IPS-18a (cell line): ENCODE measurements around the gene ZNF608.

ENCODE experiments used
- H3K27ac ChIP-seq: one replicate; pipeline ENCODE4 v1.5.1; 2013; ENCODE audit warnings: low read length
- H3K27me3 ChIP-seq: one replicate; pipeline ENCODE4 v1.6.1; 2013; ENCODE audit warnings: mild to moderate bottlenecking, low read length; ENCODE audit not compliant: control insufficient read depth, insufficient read depth
- H3K36me3 ChIP-seq: one replicate; pipeline ENCODE4 v1.6.1; 2013; ENCODE audit warnings: low read depth, low read length; ENCODE audit not compliant: control insufficient read depth
- H3K4me1 ChIP-seq: one replicate; pipeline ENCODE4 v1.6.1; 2013; ENCODE audit warnings: low read depth, low read length; ENCODE audit not compliant: control insufficient read depth
- H3K4me3 ChIP-seq: one replicate; pipeline ENCODE4 v1.5.1; 2013; ENCODE audit warnings: low read length
- H3K9ac ChIP-seq: one replicate; pipeline ENCODE4 v1.6.1; 2013; ENCODE audit warnings: mild to moderate bottlenecking, low read length, moderate library complexity
- H3K9me3 ChIP-seq: one replicate; pipeline ENCODE4 v1.6.1; 2013; ENCODE audit warnings: low read depth, low read length; ENCODE audit not compliant: control insufficient read depth

ZNF608 gene

DNA sequence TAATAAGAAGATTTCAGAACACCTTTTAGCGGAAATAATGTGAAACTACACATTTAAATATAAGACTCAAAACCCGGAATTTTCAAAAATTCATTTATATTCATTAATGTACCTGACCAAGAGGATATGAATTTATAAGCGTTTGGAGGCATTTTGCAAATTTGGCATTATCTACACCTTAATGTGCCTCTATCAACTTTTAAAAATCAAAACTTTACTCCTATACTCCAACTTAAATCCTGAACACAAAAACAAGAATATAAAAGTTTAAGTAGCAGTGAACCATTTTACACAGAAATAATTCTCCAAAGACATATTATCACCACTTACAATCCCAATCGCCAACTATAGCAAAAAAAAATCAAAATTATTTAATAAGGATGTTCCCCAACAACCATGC is 3.9 kb downstream of the ZNF608 start:
- H3K27ac ChIP-seq = no peak overlapping the region
- no peaks in the 10 kb centered on the region for H3K36me3 ChIP-seq
- peak overlapping the region; percentile 17 for H3K9ac ChIP-seq
- H3K27me3 ChIP-seq = no peaks in the 10 kb centered on the region
- H3K4me3 ChIP-seq = peak overlapping the region; percentile 94
- peaks cover 55% of the 10 kb centered on the region for H3K4me1 ChIP-seq
- no peaks in the 10 kb centered on the region for H3K9me3 ChIP-seq

GRCh38 chr5:124741711-124742496 is 4.5 kb downstream of the ZNF608 start:
- Histone ChIP-seq H3K9me3 (no peaks in the 10 kb centered on the region), H3K4me1 (peaks cover 61% of the 10 kb centered on the region), H3K27me3 (no peaks in the 10 kb centered on the region), H3K27ac (no peak overlapping the region), H3K9ac (no peak overlapping the region), H3K4me3 (peak overlapping the region; percentile 94), H3K36me3 (no peaks in the 10 kb centered on the region)

- H3K27ac ChIP-seq = no peak overlapping the region
- no peaks in the 10 kb centered on the region for H3K36me3 ChIP-seq
- no peaks in the 10 kb centered on the region for H3K9me3 ChIP-seq
- H3K4me3 ChIP-seq = peak overlapping the region; percentile 94
- peaks cover 69% of the 10 kb centered on the region for H3K4me1 ChIP-seq
- H3K27me3 ChIP-seq = no peaks in the 10 kb centered on the region
- no peak overlapping the region for H3K9ac ChIP-seq
Measured at GRCh38 chr5:124740991-124741583, 5.4 kb downstream of the ZNF608 start.

DNA sequence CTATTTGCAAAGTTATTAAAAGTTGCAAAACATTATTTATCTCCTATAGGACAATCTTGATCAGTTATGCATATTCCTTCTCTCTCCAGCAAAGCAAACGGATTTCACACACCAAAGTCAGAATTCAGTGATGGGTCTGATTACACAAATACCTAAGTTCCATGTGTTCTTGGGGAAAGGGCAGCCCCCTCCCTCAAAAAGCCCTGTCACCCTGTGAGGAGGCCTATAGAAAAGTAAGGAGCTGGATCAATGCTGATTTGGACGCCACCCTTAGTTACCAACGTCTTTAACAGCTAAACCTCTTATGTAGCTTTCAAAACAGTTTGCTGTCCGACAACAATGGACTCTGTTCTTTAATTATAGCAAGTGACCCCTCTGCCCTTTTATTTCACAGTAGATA is 6.4 kb downstream of the ZNF608 start:
- Histone ChIP-seq H3K27ac (no peak overlapping the region), H3K36me3 (no peaks in the 10 kb centered on the region), H3K9me3 (no peaks in the 10 kb centered on the region), H3K9ac (peak overlapping the region; percentile 1), H3K4me1 (peaks cover 78% of the 10 kb centered on the region), H3K4me3 (peak overlapping the region; percentile 52), H3K27me3 (no peaks in the 10 kb centered on the region)

GRCh38 chr5:124739634-124740025 is 6.8 kb downstream of the ZNF608 start:
- Histone ChIP-seq H3K27ac (no peak overlapping the region), H3K9me3 (no peaks in the 10 kb centered on the region), H3K4me1 (peaks cover 83% of the 10 kb centered on the region), H3K27me3 (no peaks in the 10 kb centered on the region), H3K36me3 (no peaks in the 10 kb centered on the region), H3K9ac (peak overlapping the region; percentile 1), H3K4me3 (peak overlapping the region; percentile 52)

DNA sequence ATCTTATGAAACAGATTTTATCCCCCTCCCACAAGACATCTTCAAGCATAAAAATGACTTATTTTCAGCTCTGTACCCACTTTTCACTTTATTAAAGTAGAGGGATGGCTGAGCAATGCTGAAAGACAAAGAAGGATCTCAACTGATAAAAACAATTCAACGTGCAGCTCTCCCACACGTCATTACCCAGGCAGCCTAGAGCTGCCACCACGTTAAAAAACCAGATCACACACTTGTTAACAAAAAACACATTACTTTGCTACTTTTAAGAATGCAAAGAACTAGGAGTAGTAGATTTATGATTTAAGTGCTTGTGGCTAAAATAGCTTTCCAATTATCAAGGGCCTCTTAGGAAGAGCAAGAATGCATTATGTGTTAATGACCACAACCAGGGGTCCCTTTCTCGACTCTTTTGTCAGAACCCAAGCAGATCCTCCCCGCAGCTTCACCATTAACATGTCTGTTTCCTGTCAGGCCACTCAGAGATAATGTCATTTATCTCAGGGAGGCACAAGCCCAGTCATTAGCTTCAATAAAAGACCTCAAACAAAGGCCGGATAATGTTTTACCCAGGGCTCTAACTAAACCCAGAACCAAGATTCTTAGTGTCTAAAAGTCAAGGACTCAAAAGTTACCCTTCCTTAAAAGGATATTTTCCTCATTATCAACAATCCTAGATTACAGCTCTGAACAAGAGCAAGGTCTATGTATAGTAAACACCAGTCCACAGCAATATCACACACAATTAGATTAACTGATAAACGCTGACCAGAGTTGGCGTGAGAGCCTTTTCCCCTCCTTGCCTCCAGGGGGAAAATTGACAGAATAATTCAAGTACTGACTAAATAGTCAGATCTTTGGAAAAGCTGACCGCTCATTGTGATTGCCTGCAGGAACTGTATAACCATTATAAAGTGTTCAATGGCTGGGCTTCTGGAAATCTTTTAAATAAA is 7.5 kb downstream of the ZNF608 start:
- H3K9ac ChIP-seq = peak overlapping the region; percentile 1
- H3K9me3 ChIP-seq = no peaks in the 10 kb centered on the region
- peaks cover 89% of the 10 kb centered on the region for H3K4me1 ChIP-seq
- H3K4me3 ChIP-seq = peak overlapping the region; percentile 52
- no peaks in the 10 kb centered on the region for H3K27me3 ChIP-seq
- H3K27ac ChIP-seq = no peak overlapping the region
- H3K36me3 ChIP-seq = no peaks in the 10 kb centered on the region

- H3K4me1 ChIP-seq = peaks cover 99% of the 10 kb centered on the region
- H3K27ac ChIP-seq = no peak overlapping the region
- H3K9me3 ChIP-seq = no peaks in the 10 kb centered on the region
- H3K4me3 ChIP-seq = peak overlapping the region; percentile 52
- H3K36me3 ChIP-seq = no peaks in the 10 kb centered on the region
- H3K27me3 ChIP-seq = no peaks in the 10 kb centered on the region
- no peak overlapping the region for H3K9ac ChIP-seq
Measured at GRCh38 chr5:124737651-124738050, 8.8 kb downstream of the ZNF608 start.

DNA sequence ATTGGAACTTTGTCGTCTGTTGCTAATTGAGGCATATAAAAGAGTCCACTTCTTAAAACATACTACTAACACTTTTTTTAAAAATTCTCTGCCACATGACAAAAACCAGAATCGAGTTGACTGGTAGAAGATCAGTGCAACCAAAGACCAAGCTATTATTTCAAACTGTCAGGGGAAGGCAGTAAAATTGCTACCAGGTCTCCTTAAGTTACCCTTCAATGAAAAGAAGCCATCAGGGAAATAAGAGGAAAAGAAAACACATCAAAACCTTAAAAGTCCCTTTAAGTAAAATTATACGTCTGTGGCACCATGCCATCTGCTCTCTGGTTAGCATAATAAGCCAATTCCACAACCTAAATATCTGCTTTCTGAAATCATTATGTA is 9.6 kb downstream of the ZNF608 start:
- peak overlapping the region; percentile 52 for H3K4me3 ChIP-seq
- no peaks in the 10 kb centered on the region for H3K36me3 ChIP-seq
- peak overlapping the region; percentile 14 for H3K27ac ChIP-seq
- no peak overlapping the region for H3K9ac ChIP-seq
- H3K4me1 ChIP-seq = peaks cover 99% of the 10 kb centered on the region
- no peaks in the 10 kb centered on the region for H3K9me3 ChIP-seq
- H3K27me3 ChIP-seq = no peaks in the 10 kb centered on the region

DNA sequence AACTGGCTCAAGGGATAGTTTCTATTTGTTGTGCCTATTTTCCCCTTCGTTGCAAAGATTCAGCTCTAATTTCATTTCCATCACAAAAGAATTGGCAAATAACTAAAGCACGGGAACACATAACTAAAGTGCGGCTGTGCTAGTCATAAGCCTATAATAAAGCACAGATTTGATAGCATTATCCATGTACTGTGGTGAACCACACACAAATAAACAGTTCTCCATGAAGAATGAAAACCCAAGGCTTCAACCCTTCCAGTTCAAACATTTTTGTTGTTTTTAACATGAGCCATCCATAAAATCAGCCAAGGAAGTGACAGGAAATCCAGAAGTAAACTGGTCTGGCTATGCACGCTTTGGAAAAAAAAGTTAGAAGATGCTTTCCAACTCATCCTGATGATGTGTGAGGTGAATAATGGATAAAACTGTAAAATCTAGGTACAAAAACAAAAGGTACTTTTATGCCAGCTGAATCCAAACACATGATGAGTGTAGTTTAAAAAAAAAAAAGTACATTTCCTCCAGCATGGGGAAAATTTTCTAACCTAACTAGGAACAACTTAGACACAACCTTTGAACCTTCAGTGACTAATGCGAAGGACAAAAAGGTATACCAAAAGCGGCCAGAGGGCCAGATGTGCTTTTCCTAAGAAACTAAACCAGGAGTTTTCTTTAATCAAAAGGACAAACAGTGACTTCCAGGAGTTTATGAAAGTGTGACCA is 10.2 kb downstream of the ZNF608 start:
- no peaks in the 10 kb centered on the region for H3K36me3 ChIP-seq
- no peaks in the 10 kb centered on the region for H3K9me3 ChIP-seq
- peak overlapping the region; percentile 52 for H3K4me3 ChIP-seq
- peaks cover 95% of the 10 kb centered on the region for H3K4me1 ChIP-seq
- no peak overlapping the region for H3K9ac ChIP-seq
- no peaks in the 10 kb centered on the region for H3K27me3 ChIP-seq
- H3K27ac ChIP-seq = peak overlapping the region; percentile 14

DNA sequence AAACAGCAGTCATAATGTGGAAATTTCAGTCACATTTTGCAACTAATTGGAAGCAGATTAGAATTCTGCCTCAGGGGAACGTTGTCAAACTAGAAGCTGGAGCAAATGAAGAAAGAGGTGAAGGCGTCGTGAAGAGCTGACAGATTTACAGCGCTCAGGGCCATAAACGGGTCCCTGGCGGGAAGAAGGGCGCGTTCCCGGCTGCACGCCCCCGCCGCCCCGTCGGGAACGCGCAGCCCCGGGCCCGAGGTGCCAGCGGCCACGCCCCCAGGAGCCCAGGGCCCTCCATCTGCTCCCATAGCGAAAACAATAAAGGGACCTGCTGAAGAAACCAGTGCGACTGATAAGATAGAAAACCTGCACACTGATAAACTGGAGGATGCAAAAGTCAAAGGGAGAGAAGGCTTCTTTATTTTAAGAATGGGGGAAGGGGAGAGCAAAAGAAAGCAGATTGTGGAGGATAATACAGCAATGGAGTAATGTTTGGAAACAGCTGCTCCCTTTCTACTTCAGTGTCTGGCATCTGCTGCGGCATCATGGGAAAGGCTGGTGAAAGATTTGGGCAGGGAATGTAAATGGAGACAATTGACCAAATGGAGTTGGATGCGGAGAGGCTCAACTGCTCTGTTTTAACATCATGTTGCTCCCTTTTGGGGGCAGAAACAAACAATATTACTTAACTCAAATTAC is 11.1 kb downstream of the ZNF608 start:
- H3K4me3 ChIP-seq = peak overlapping the region; percentile 44
- no peak overlapping the region for H3K9ac ChIP-seq
- H3K27me3 ChIP-seq = no peaks in the 10 kb centered on the region
- no peaks in the 10 kb centered on the region for H3K9me3 ChIP-seq
- H3K27ac ChIP-seq = no peak overlapping the region
- H3K4me1 ChIP-seq = peaks cover 89% of the 10 kb centered on the region
- no peaks in the 10 kb centered on the region for H3K36me3 ChIP-seq
